GM10847 (cell line): ENCODE results near the gene ADAMTSL4.

Source experiments
- POLR2A ChIP-seq: IDR thresholded peaks from 2 replicates; pipeline ENCODE4 v1.6.1; 2011; ENCODE audit not compliant: insufficient read length; ENCODE audit errors: extremely low read depth

ADAMTSL4 gene

DNA sequence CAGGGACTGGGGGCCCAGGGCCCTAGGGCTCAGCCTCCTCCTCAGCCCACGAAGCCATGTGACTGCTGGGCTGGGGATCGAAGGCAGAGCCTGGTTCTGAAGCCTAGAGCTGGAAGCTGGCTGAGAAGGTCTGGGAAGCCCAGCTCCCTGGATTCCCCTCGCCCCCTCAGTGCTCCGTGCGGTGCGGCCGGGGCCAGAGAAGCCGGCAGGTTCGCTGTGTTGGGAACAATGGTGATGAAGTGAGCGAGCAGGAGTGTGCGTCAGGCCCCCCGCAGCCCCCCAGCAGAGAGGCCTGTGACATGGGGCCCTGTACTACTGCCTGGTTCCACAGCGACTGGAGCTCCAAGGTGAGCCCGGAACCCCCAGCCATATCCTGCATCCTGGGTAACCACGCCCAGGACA, 9.1 kb downstream of the ADAMTSL4 start:
- TF ChIP-seq POLR2A, result no peak

GRCh38 chr1:150558761-150559655, 9.8 kb downstream of the ADAMTSL4 start:
- no peak for TF ChIP-seq POLR2A

DNA sequence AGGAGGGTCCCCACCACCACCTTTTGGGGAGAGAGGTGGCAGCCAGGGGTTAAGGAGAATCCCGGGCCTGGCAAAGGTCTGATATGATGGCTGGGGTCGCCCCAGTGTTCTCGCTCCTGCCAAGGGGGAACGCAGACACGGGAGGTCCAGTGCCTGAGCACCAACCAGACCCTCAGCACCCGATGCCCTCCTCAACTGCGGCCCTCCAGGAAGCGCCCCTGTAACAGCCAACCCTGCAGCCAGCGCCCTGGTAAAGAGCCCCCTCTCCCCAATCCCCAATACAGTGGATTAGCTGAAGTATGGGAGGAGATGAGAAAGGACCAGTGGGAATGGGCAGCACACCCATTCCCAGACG, 10.4 kb downstream of the ADAMTSL4 start:
- no peak for TF ChIP-seq POLR2A

GRCh38 chr1:150560011-150560438, 10.8 kb downstream of the ADAMTSL4 start:
- no peak for TF ChIP-seq POLR2A

- TF ChIP-seq POLR2A, result no peak
Observed at GRCh38 chr1:150560576-150561253, 11.5 kb downstream of the ADAMTSL4 start.

DNA sequence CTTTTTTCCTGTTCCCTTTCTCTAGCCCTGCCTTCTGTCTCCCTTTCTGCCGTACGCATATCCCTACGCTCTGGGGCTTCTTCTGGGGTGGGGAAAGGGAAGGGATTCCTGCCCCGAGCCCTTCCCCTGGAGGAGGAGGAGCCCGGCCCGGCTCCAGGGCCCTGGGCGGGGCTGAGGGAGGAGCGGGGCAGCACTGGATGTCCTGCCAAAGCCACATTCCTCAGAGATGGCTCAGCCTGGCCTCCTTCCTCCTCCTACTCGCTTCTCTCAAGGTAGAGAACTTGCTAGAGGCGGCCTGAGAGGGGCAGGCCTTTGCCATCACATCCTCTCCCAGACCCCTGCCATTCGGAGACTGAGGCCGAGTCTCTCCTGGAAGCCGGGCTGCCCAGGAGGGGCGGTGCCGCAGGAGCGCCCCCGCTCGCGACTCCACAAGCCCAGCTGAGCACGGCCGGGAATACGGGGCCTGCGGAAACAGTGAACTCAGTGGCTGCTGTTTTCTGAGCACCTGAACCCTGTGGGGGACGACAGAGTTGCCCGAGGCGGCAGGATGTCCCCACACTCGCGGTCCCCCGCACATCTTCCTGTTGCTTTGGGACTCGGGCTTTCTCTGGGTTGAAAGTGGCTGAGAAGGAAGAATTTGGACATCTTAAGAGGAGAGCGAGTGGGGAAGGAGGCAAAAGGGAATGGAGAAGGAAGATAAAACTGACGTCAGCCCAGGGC, 12.2 kb downstream of the ADAMTSL4 start:
- TF ChIP-seq POLR2A, result peak; percentile 45

DNA sequence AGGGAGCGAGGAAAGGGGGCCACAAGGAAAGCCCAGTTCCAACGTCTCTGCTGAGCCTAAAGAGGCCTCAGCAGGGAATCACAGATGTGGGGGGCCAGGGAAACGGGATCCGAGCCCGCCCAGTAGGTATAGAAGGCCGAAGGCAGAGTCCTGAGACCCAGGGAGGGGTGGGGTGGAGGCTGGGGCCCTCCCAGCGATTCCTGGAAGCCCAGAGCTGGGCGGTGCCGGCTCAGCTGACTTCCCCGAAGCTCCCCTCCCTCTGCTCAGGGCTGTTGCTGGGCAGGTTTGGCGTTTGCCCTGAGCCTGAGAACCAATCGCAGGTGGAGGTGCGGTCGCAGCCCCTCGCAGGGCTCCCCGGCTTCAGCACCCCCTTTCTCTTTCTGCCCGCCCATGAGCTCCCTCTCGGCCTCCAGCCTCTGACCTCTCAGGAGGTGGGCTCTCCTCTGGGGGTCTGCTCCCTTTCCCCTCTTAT, 12.8 kb downstream of the ADAMTSL4 start:
- peak; percentile 55 for TF ChIP-seq POLR2A

DNA sequence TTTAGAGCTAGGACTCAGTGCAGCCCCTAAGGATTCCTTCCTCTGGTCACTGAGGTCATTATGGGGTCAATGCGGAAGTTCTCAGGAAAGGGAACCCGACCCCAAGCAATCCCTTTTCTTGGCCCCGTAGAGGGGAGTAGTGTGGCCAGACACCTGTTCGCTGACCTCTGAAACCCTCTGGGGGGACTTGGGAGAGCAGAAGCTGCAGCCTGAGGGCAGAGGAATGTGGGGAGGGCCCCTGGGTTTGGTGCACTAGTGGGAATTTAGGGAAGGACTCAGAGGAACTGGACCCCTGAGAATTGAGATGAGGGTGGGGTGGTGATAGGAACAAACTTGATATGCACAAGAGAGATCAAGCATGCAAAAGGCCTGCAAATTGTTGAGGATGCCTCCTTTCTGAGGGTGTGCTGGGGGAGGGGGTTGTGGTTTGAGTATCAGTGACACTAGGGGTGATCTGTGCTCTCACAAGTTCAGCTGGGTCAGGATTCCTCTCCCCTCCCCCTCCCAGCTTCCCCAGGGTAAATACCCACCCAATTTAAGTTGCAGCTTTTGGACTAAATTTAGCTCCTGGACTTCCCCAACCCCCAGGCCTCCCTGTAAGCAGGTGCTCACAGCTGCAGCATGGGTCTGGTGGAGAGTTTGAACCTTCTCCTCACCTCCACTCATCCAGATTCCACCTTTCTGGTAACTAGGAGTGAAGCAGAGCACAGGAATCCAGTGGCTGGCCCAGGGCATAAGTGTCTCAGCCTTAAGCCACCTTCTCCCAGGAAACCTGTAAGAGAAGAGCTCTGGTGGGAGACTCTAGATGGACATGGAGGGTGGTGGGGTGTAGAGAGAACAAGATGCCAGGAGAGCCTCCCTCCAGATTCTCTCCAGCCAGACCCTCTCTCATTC, 13.5 kb downstream of the ADAMTSL4 start:
- no peak for TF ChIP-seq POLR2A

GRCh38 chr1:150563340-150564038, 14.3 kb downstream of the ADAMTSL4 start:
- no peak for TF ChIP-seq POLR2A

- TF ChIP-seq POLR2A, result no peak
Observed at GRCh38 chr1:150564051-150564991, 15.1 kb downstream of the ADAMTSL4 start.

- TF ChIP-seq POLR2A, result no peak
Observed at GRCh38 chr1:150566589-150567340, 17.6 kb downstream of the ADAMTSL4 start.

DNA sequence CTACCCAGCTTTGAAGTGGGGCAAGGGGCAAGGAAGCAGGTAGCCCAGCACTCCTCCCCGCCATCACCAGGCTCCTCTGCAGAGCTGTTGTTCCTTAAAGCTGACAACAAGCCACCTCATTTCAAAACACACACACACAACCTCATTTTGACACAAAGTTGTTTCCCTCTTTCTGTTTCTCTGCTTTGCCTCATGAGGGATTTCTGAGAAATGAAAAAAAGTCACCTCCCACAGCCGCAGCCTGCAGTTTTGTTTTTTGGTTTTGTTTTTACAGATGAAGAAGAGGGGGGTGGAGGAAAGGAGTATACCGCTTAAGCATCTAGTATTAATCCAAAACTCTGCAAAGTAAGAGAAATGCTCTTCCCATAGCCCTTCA, 18.1 kb downstream of the ADAMTSL4 start:
- no peak for TF ChIP-seq POLR2A

DNA sequence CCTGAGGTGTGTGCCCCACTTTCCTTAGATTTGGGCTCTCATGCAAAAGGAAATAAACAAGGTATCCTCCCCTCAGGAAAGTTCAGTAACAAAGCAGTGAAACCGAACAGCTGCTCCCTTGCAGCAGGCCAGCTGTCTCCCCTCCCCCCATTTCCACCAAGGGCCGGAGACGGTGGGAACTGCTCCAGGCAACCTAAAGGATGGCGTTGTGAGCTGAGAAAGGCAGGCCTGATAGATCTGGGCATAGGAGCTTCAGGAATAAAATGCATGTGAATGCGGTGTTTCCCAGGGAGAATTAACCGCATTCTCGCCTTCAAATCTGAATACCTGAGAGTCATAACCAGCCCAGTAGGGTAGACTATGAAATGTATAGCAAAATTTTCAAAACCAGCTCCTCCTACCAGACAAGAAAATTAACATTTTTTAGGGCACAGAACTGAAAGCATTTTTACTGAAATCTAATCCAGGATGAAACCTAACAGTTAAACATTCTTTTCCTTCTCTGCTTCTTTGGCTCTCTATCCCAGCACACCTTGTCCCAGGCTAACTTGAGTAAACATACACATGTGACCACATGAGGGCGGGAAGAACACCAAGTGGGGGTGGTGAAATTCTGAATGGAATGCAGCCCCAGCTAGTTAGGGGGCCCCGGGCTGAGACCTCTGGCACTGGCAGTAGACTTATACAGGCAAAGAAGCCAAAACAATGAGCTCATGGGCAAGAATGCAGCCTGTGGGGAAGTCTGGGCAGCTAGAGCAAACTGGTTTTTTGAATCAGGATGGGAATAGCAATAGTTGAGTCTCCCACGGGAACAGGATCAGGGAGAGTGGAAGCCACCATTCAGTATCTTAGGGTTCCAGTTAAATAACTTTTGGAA, 18.7 kb downstream of the ADAMTSL4 start:
- peak; percentile 16 for TF ChIP-seq POLR2A
